K562 (cell line): Measurements from ENCODE around the gene STK24. TPM values are rescaled to one million over a fixed set of nuclear protein-coding genes. Genes with fewer than 3 reads are reported as not detected.

ENCODE experiments used
- ATAC-seq: fragments of 200-7000 bp; cut with Tn5 transposase; 3 replicates; pipeline ENCODE4 v1.9.1; 2020; ENCODE audit warnings: moderate library complexity
- BruUV-seq: library from RNA; stranded (reverse); fragments of 400-500 nt; replicated peaks from 2 replicates; lab custom pipeline; 2021; lab: Mats Ljungman, UMichigan
- CTCF ChIA-PET: fragments of 300-600 bp; formaldehyde crosslinking; extraction: SDS; loops from one replicate; lab custom pipeline; 2021; ENCODE audit warnings: low intra/inter-chr PET ratio; lab: Yijun Ruan, JAX
- POLR2A ChIA-PET: fragments of 300-600, 350-650 bp; sonication (Branson Sonifier 250); formaldehyde crosslinking; extraction: SDS; loops from one replicate; lab custom pipeline; 2021; ENCODE audit warnings: antibody characterized with exemption, inconsistent platforms; lab: Yijun Ruan, JAX
- DNase-seq, 4 experiments: peaks; one replicate each; pipeline versions ENCODE4 v3.0.0 to v3.0.0-alpha.2; 2011 to 2018; ENCODE audit warnings: low spot score in 3 of 4, mixed read lengths in 3 of 4; ENCODE audit errors: extremely low read depth in 1 of 4
- FAIRE-seq: peaks from 2 replicates; lab custom pipeline; 2011; peaks lifted over from hg19 to GRCh38; lab: Jason Lieb, UNC
- H2AFZ ChIP-seq: 2 replicates; pipeline ENCODE4 v1.6.0; 2011; ENCODE audit warnings: low read depth, low read length, control low read depth, inconsistent platforms
- H3K27ac ChIP-seq: fragments of 200-600 bp; 3 replicates; pipeline ENCODE4 v1.8.0; 2011; ENCODE audit warnings: low read depth, mild to moderate bottlenecking, control low read depth, inconsistent platforms, low read length, moderate library complexity, mixed read lengths; ENCODE audit errors: extremely low read depth
- H3K27me3 ChIP-seq, 2 experiments: fragments of 300-600 bp in 1 of 2; 2 replicates in 1 of 2; 3 replicates in 1 of 2; pipeline versions ENCODE4 v1.6.0 to v1.8.0; 2011; ENCODE audit warnings: inconsistent platforms in 2 of 2, low read length in 2 of 2, mild to moderate bottlenecking in 1 of 2, mixed read lengths in 1 of 2, moderate library complexity in 1 of 2; ENCODE audit not compliant: control insufficient read depth in 2 of 2, insufficient read depth in 2 of 2
- H3K36me3 ChIP-seq: fragments of 300-600 bp; 3 replicates; pipeline ENCODE4 v1.8.0; 2011; ENCODE audit warnings: mild to moderate bottlenecking, low read length, inconsistent platforms; ENCODE audit not compliant: control insufficient read depth, insufficient read depth
- H3K4me1 ChIP-seq, 2 experiments: fragments of 200-600 bp in 1 of 2; replicated peaks in 1 of 2; 2 replicates in 1 of 2; 3 replicates in 1 of 2; pipeline versions ENCODE4 v1.5.1 to v1.8.0; 2011; ENCODE audit warnings: inconsistent platforms in 2 of 2, low read length in 2 of 2, mild to moderate bottlenecking in 1 of 2, mixed read lengths in 1 of 2, moderate library complexity in 1 of 2; ENCODE audit not compliant: control insufficient read depth in 2 of 2, insufficient read depth in 2 of 2
- H3K4me2 ChIP-seq: 2 replicates; pipeline ENCODE4 v1.6.1; 2011; ENCODE audit warnings: low read length, control low read depth, inconsistent platforms, mixed read lengths; ENCODE audit not compliant: insufficient read depth
- H3K4me3 ChIP-seq: fragments of 200-600 bp; sonication (generic), shearing (Covaris generic); 2 replicates; pipeline ENCODE4 v1.5.1; 2016; ENCODE audit warnings: control low read depth, inconsistent platforms
- H3K79me2 ChIP-seq: fragments of 200-600 bp; 3 replicates; pipeline ENCODE4 v1.8.0; 2011; ENCODE audit warnings: low read length, inconsistent platforms; ENCODE audit not compliant: control insufficient read depth, insufficient read depth
- H3K9ac ChIP-seq, 2 experiments: 2 replicates each; pipeline versions ENCODE4 v1.6.0 to v1.6.1; 2011; ENCODE audit warnings: low read depth in 2 of 2, low read length in 2 of 2, control low read depth in 1 of 2, inconsistent platforms in 1 of 2, mild to moderate bottlenecking in 1 of 2, mixed read lengths in 1 of 2; ENCODE audit not compliant: insufficient read depth in 1 of 2
- H3K9me1 ChIP-seq: one replicate; pipeline ENCODE4 v1.6.0; 2011; ENCODE audit warnings: inconsistent platforms, mild to moderate bottlenecking, low read length, moderate library complexity; ENCODE audit not compliant: control insufficient read depth, insufficient read depth
- H3K9me3 ChIP-seq: replicated peaks from 2 replicates; pipeline ENCODE4 v1.5.1; 2011; ENCODE audit warnings: low read depth, low read length, inconsistent platforms; ENCODE audit not compliant: control insufficient read depth, insufficient read depth
- H4K20me1 ChIP-seq: replicated peaks from 2 replicates; pipeline ENCODE4 v1.6.1; 2011; ENCODE audit warnings: low read length, inconsistent platforms, mixed read lengths; ENCODE audit not compliant: control insufficient read depth, insufficient read depth
- ARID3B ChIP-seq: fragments of 250-450 bp; sonication (Bioruptor Pico); IDR thresholded peaks from 2 replicates; pipeline ENCODE4 v1.4.0; 2020; ENCODE audit warnings: borderline replicate concordance
- FOSL1 ChIP-seq: fragments of 200-800 bp; sonication (Bioruptor generic); conservative IDR thresholded peaks from 2 replicates; pipeline ENCODE4 v1.6.1; 2016; ENCODE audit warnings: missing genetic modification characterization, missing compliant biosample characterization
- HNRNPL ChIP-seq: fragments of 200-400 bp; formaldehyde crosslinking; IDR thresholded peaks from 2 replicates; pipeline ENCODE4 v1.6.1; 2017; ENCODE audit warnings: low read depth, mild to moderate bottlenecking, low read length
- MAFK ChIP-seq: IDR thresholded peaks from 2 replicates; pipeline ENCODE4 v1.6.1; 2011; ENCODE audit warnings: low read length, improper control_type of control experiment
- MLX ChIP-seq, 2 experiments: fragments of 450-650 bp in 1 of 2; sonication (generic) in 1 of 2; formaldehyde crosslinking; conservative IDR thresholded peaks; 2 replicates each; pipeline versions ENCODE4 v1.4.0 to v1.8.1; 2020 to 2022; ENCODE audit warnings: mild to moderate bottlenecking in 1 of 2, missing genetic modification reagents in 1 of 2
- MTF1 ChIP-seq: fragments of 250-450 bp; sonication (Bioruptor Pico); IDR thresholded peaks from 2 replicates; pipeline ENCODE4 v1.9.0; 2021; ENCODE audit warnings: moderate library complexity, mild to moderate bottlenecking, inconsistent platforms, borderline replicate concordance
- RBM17 ChIP-seq: fragments of 200-400 bp; formaldehyde crosslinking; IDR thresholded peaks from 2 replicates; pipeline ENCODE4 v1.6.1; 2017; ENCODE audit warnings: low read depth, mild to moderate bottlenecking, low read length, borderline replicate concordance
- TCFL5 ChIP-seq: fragments of 250-450 bp; sonication (Bioruptor Pico); conservative IDR thresholded peaks from 2 replicates; pipeline ENCODE4 v1.6.1; 2021; ENCODE audit warnings: mild to moderate bottlenecking, moderate library complexity, matching md5 sums
- WGBS: fragments of 100-300 bp; shearing (Covaris generic); methylation state at CpG from one replicate; pipeline ENCODE4 v1.1.6; 2016; ENCODE audit warnings: low coverage, mixed read lengths; ENCODE audit not compliant: insufficient coverage; ENCODE audit errors: missing lambda C conversion rate; 5-methylcytosine and 5-hydroxymethylcytosine counted together
- in situ Hi-C: fragments of 300-500 bp; cut with MboI; formaldehyde crosslinking; loops from 4 replicates; pipeline ENCODE4 v1.15.0; 2018; ENCODE audit warnings: inconsistent platforms, mixed read lengths
- intact Hi-C: fragments of 100-400 bp; cut with micrococcal nuclease; formaldehyde crosslinking; loops from 2 replicates; pipeline ENCODE4 v1.14.2; 2022
- polyA plus RNA-seq, 8 experiments: library from polyadenylated mRNA; depleted of rRNA in 4 of 8; stranded (reverse) in 5 of 8; unstranded in 3 of 8; fragments of >200 nt; fragmentation: Nextera tagmentation in 2 of 8; fragmentation: Illumina TruSeq in 1 of 8; extraction: Ambion mirVana in 2 of 8; extraction: Trizol in 1 of 8; gene quantifications; 2 replicates each; pipeline versions ENCODE4 v1.2.1 to v1.2.3, GENCODE V29; 2011 to 2014; ENCODE audit warnings: inconsistent platforms in 1 of 8, missing spikeins in 1 of 8
- total RNA-seq, 7 experiments: library from RNA; depleted of rRNA in 6 of 7; stranded (reverse); fragments of >200 nt in 6 of 7; fragmentation: Illumina TruSeq in 2 of 7; extraction: Trizol in 2 of 7; gene quantifications; 2 replicates each; pipeline versions ENCODE4 v1.2.1 to v1.2.3, GENCODE V29; 2011 to 2021; ENCODE audit warnings: low replicate concordance in 1 of 7
- TF ChIP-seq, protein P1 (sequence below): fragments of 250-450 bp; sonication (Bioruptor Pico); IDR thresholded peaks from 2 replicates; pipeline ENCODE4 v1.8.0; 2021; ENCODE audit warnings: borderline replicate concordance, mild to moderate bottlenecking, moderate library complexity; ENCODE audit not compliant: poor library complexity, severe bottlenecking
- TF ChIP-seq, protein P2 (sequence below): IDR thresholded peaks from 2 replicates; pipeline ENCODE4 v1.6.1; 2012; ENCODE audit warnings: low read depth, low read length, improper control_type of control experiment, borderline replicate concordance

STK24 gene
- total and polyA plus RNA-seq, 9 of the 15 experiments (the other 6 are each of a cell fraction or from before 2014, with no cell fraction given), result 3.8 to 78.4 (median 28.2) TPM

- TF ChIP-seq TCFL5 (CRISPR knock-in tag) (no peak), HNRNPL (no peak), ARID3B (no peak), FOSL1 (no peak), MTF1 (CRISPR knock-in tag) (no peak), RBM17 (no peak)
- TF ChIP-seq, protein P1, sequence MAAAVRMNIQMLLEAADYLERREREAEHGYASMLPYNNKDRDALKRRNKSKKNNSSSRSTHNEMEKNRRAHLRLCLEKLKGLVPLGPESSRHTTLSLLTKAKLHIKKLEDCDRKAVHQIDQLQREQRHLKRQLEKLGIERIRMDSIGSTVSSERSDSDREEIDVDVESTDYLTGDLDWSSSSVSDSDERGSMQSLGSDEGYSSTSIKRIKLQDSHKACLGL (CRISPR knock-in tag), result no peak
Measured at GRCh38 chr13:98419786-98420553, 156.9 kb downstream of the STK24 start (continued).

DNA sequence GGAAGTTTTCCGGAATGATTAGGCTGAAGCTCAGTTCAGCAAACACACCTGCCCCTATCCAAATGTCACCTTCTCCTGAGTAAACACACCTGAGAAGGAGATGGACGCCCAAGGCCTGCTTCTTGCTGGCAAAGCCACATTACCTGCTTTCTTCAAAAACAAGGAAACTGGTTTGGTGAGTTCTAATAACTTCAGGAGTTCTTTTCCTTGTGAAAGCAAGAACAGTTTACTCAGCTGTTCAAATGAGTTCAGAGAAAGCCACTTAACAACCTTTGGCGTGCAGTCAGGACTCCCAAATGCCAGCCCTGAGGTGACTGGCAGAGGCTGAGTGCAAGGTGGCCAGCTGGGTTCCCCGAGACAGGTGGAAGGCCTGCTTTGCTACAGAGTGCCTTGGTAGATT is 160.5 kb downstream of the STK24 start:
- intact Hi-C loops (no loop called here), in situ Hi-C loops (no loop called here)
- no peak overlapping the region for H3K9ac ChIP-seq
- H3K36me3 ChIP-seq, result no peaks in the 10 kb centered on the region
- no peak overlapping the region for H3K27ac ChIP-seq
- 5% methylated on average over 3 of the region's 4 CpGs for WGBS
- no peaks in the 10 kb centered on the region for H3K79me2 ChIP-seq
- no peak for FAIRE-seq
- CTCF ChIA-PET, result no interaction called here
- DNase-seq, result no peak
- no peaks in the 10 kb centered on the region for H3K4me1 ChIP-seq
- no peaks in the 10 kb centered on the region for H3K9me3 ChIP-seq
- H3K4me3 ChIP-seq, result no peak overlapping the region
- ATAC-seq, result no peak
- H2AFZ ChIP-seq, result no peak overlapping the region
- BruUV-seq, result no TSS peak
- H3K4me2 ChIP-seq, result no peak overlapping the region
- POLR2A ChIA-PET, result interaction anchor here (0.7 kb wide), 1 partner anchor 25 kb away, joined by 3 read pairs; no protein-coding TSS in a partner anchor
- no peaks in the 10 kb centered on the region for H3K9me1 ChIP-seq
- peaks cover 14 to 62% of the 10 kb centered on the region in 2 experiments; a peak in 4 of 5 replicates for H3K27me3 ChIP-seq
- H4K20me1 ChIP-seq, result no peaks in the 10 kb centered on the region
- TF ChIP-seq MLX (CRISPR knock-in tag; conservative IDR thresholded peaks at IDR 0.05) (no peak), MAFK (no peak)
- TF ChIP-seq, protein P2, sequence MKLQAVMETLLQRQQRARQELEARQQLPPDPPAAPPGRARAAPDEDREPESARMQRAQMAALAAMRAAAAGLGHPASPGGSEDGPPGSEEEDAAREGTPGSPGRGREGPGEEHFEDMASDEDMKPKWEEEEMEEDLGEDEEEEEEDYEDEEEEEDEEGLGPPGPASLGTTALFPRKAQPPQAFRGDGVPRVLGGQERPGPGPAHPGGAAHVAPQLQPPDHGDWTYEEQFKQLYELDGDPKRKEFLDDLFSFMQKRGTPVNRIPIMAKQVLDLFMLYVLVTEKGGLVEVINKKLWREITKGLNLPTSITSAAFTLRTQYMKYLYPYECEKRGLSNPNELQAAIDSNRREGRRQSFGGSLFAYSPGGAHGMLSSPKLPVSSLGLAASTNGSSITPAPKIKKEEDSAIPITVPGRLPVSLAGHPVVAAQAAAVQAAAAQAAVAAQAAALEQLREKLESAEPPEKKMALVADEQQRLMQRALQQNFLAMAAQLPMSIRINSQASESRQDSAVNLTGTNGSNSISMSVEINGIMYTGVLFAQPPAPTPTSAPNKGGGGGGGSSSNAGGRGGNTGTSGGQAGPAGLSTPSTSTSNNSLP, result no peak
